H9 (cell line): ENCODE results near the gene SCRG1. TPM values are rescaled to one million over a fixed set of nuclear protein-coding genes. Genes with fewer than 3 reads are reported as not detected.

Source experiments
- DNase-seq: peaks from one replicate; pipeline ENCODE4 v3.0.0-alpha.2; 2017
- H2AFZ ChIP-seq: one replicate; pipeline ENCODE4 v1.6.1; 2013; ENCODE audit warnings: mild to moderate bottlenecking, low read length, control low read depth, moderate library complexity
- H2AK5ac ChIP-seq: 2 replicates; pipeline ENCODE4 v1.6.1; 2013; ENCODE audit warnings: low read length, control low read depth, mixed read lengths; ENCODE audit not compliant: insufficient read length
- H2BK120ac ChIP-seq: one replicate; pipeline ENCODE4 v1.6.1; 2013; ENCODE audit warnings: low read depth, mild to moderate bottlenecking, low read length, control low read depth, inconsistent platforms; ENCODE audit not compliant: poor library complexity, severe bottlenecking
- H2BK12ac ChIP-seq: 2 replicates; pipeline ENCODE4 v1.6.1; 2013; ENCODE audit warnings: low read length, control low read depth, mixed read lengths, low read depth; ENCODE audit not compliant: insufficient read length
- H2BK15ac ChIP-seq: 2 replicates; pipeline ENCODE4 v1.6.1; 2013; ENCODE audit warnings: low read depth, low read length, control low read depth
- H2BK20ac ChIP-seq: one replicate; pipeline ENCODE4 v1.6.1; 2013; ENCODE audit warnings: low read depth, mild to moderate bottlenecking, low read length, control low read depth, inconsistent platforms; ENCODE audit not compliant: poor library complexity, severe bottlenecking
- H2BK5ac ChIP-seq: 2 replicates; pipeline ENCODE4 v1.6.1; 2013; ENCODE audit warnings: low read length, control low read depth, mixed read lengths; ENCODE audit not compliant: insufficient read length
- H3K14ac ChIP-seq: 2 replicates; pipeline ENCODE4 v1.6.1; 2013; ENCODE audit warnings: low read length, control low read depth; ENCODE audit not compliant: insufficient read depth
- H3K18ac ChIP-seq: 2 replicates; pipeline ENCODE4 v1.6.1; 2013; ENCODE audit warnings: low read depth, mild to moderate bottlenecking, mixed read lengths, low read length, control low read depth; ENCODE audit not compliant: insufficient read length
- H3K23ac ChIP-seq: 2 replicates; pipeline ENCODE4 v1.6.1; 2013; ENCODE audit warnings: low read length, control low read depth, mixed read lengths, low read depth; ENCODE audit not compliant: insufficient read length
- H3K23me2 ChIP-seq: 2 replicates; pipeline ENCODE4 v1.6.1; 2013; ENCODE audit warnings: low read depth, mild to moderate bottlenecking, mixed read lengths, low read length, control low read depth; ENCODE audit not compliant: insufficient read length, poor library complexity, severe bottlenecking
- H3K27ac ChIP-seq: 2 replicates; pipeline ENCODE4 v1.5.1; 2013; ENCODE audit warnings: low read length, control low read depth, mixed read lengths, low read depth; ENCODE audit not compliant: insufficient read length
- H3K27me3 ChIP-seq: 2 replicates; pipeline ENCODE4 v1.6.1; 2013; ENCODE audit warnings: low read length, control low read depth, inconsistent platforms; ENCODE audit not compliant: insufficient read depth
- H3K4ac ChIP-seq: 2 replicates; pipeline ENCODE4 v1.6.1; 2013; ENCODE audit warnings: low read depth, mild to moderate bottlenecking, control low read depth, inconsistent platforms, low read length, moderate library complexity
- H3K4me1 ChIP-seq: 2 replicates; pipeline ENCODE4 v1.6.1; 2013; ENCODE audit warnings: low read length, control low read depth, inconsistent platforms; ENCODE audit not compliant: insufficient read depth
- H3K4me2 ChIP-seq: 2 replicates; pipeline ENCODE4 v1.6.1; 2013; ENCODE audit warnings: low read length, control low read depth, mixed read lengths; ENCODE audit not compliant: insufficient read length, insufficient read depth
- H3K56ac ChIP-seq: 2 replicates; pipeline ENCODE4 v1.6.1; 2013; ENCODE audit warnings: low read depth, mild to moderate bottlenecking, mixed read lengths, low read length, control low read depth; ENCODE audit not compliant: insufficient read length
- H3K79me1 ChIP-seq: 2 replicates; pipeline ENCODE4 v1.6.1; 2013; ENCODE audit warnings: low read depth, mild to moderate bottlenecking, moderate library complexity, low read length, control low read depth, inconsistent platforms; ENCODE audit not compliant: insufficient read depth, poor library complexity, severe bottlenecking
- H3K79me2 ChIP-seq: 2 replicates; pipeline ENCODE4 v1.6.1; 2013; ENCODE audit warnings: low read length, control low read depth, inconsistent platforms; ENCODE audit not compliant: insufficient read depth
- H3K9ac ChIP-seq: 2 replicates; pipeline ENCODE4 v1.6.1; 2013; ENCODE audit warnings: low read length, control low read depth, mixed read lengths; ENCODE audit not compliant: insufficient read length; ENCODE audit errors: extremely low read depth
- H3K9me3 ChIP-seq: one replicate; pipeline ENCODE4 v1.6.1; 2013; ENCODE audit warnings: low read depth, low read length, inconsistent platforms; ENCODE audit not compliant: control insufficient read depth
- H3T11ph ChIP-seq: one replicate; pipeline ENCODE4 v1.6.1; 2013; ENCODE audit warnings: mild to moderate bottlenecking, low read length, control low read depth, inconsistent platforms
- H4K20me1 ChIP-seq: one replicate; pipeline ENCODE4 v1.6.1; 2013; ENCODE audit not compliant: control insufficient read depth, insufficient read length, insufficient read depth
- H4K5ac ChIP-seq: 2 replicates; pipeline ENCODE4 v1.6.1; 2013; ENCODE audit warnings: low read depth, mild to moderate bottlenecking, mixed read lengths, low read length, control low read depth; ENCODE audit not compliant: insufficient read length
- H4K8ac ChIP-seq: replicated peaks from 2 replicates; pipeline ENCODE4 v1.6.1; 2013; ENCODE audit warnings: low read length, control low read depth, mixed read lengths, low read depth; ENCODE audit not compliant: insufficient read length
- H4K91ac ChIP-seq: 2 replicates; pipeline ENCODE4 v1.6.1; 2013; ENCODE audit warnings: low read depth, mild to moderate bottlenecking, moderate library complexity, mixed read lengths, low read length, control low read depth; ENCODE audit not compliant: insufficient read length
- H3K27ac Mint-ChIP-seq, 3 experiments: 2 replicates in 2 of 3; 3 replicates in 1 of 3; pipeline ENCODE4 v1.8.0; 2020 to 2021; ENCODE audit warnings: mixed read lengths in 3 of 3, mild to moderate bottlenecking in 1 of 3, moderate library complexity in 1 of 3
- H3K27me3 Mint-ChIP-seq: 2 replicates; pipeline ENCODE4 v1.8.0; 2021; ENCODE audit warnings: low read depth, mild to moderate bottlenecking, moderate library complexity, mixed read lengths
- H3K36me3 Mint-ChIP-seq, 3 experiments: 2 replicates in 2 of 3; 3 replicates in 1 of 3; pipeline ENCODE4 v1.8.0; 2020 to 2021; ENCODE audit warnings: low read depth in 3 of 3, mixed read lengths in 3 of 3; ENCODE audit not compliant: insufficient read depth in 1 of 3
- H3K4me1 Mint-ChIP-seq, 2 experiments: 2 replicates each; pipeline ENCODE4 v1.8.0; 2020; ENCODE audit warnings: mixed read lengths in 2 of 2
- H3K4me3 Mint-ChIP-seq, 2 experiments: 2 replicates in 1 of 2; 3 replicates in 1 of 2; pipeline ENCODE4 v1.8.0; 2020 to 2021; ENCODE audit warnings: mild to moderate bottlenecking in 2 of 2, mixed read lengths in 2 of 2, moderate library complexity in 1 of 2
- H3K9me3 Mint-ChIP-seq, 2 experiments: 2 replicates in 1 of 2; 3 replicates in 1 of 2; pipeline ENCODE4 v1.8.0; 2020; ENCODE audit warnings: mild to moderate bottlenecking in 2 of 2, mixed read lengths in 2 of 2, moderate library complexity in 1 of 2
- CTCF ChIP-seq: fragments of 200-600 bp; sonication (generic); conservative IDR thresholded peaks from 3 replicates; pipeline ENCODE4 v1.8.0; 2021; ENCODE audit warnings: antibody characterized with exemption, mild to moderate bottlenecking
- WGBS: extraction: QIAGEN DNeasy Blood & Tissue Kit; methylation state at CpG from one replicate; pipeline ENCODE4 v1.1.7; 2013; ENCODE audit warnings: missing lambda C conversion rate, low lambda C conversion rate, mixed read lengths; ENCODE audit not compliant: insufficient read length; ENCODE audit errors: extremely low coverage; 5-methylcytosine and 5-hydroxymethylcytosine counted together
- total RNA-seq: library from RNA; stranded (reverse); gene quantifications from 2 replicates; pipeline ENCODE4 v1.2.1, GENCODE V29; 2021

SCRG1 gene
- total RNA-seq, 1 experiment from 2014 or later, result not detected

- no peak overlapping the region for H3K27ac ChIP-seq
- no peak overlapping the region for H3K18ac ChIP-seq
- H2AFZ ChIP-seq, result no peak overlapping the region
- Mint-ChIP-seq H3K4me1 (peaks cover 13 to 16% of the 10 kb centered on the region in 2 experiments; a peak in 3 of 4 replicates), H3K4me3 (0 out of 5 replicates have a peak overlapping the region, but pooled peaks of 1 of the 2 experiments have one; percentile 36), H3K27me3 (no peaks in the 10 kb centered on the region), H3K27ac (peak overlapping the region in 1 of 3 experiments; percentile 28; a peak in 1 of 7 replicates), H3K9me3 (no peaks in the 10 kb centered on the region), H3K36me3 (peaks cover 0 to 2% (median under 1%) of the 10 kb centered on the region in 3 experiments; a peak in 1 of 7 replicates)
- H2BK20ac ChIP-seq, result no peak overlapping the region
- H3T11ph ChIP-seq, result no peak overlapping the region
- 100% methylated on average over 1 of the region's 4 CpGs for WGBS
- peaks cover 5% of the 10 kb centered on the region for H3K23me2 ChIP-seq
- no peak overlapping the region for H3K56ac ChIP-seq
- no peak overlapping the region for H3K4ac ChIP-seq
- H4K8ac ChIP-seq, result no peak overlapping the region
- no peaks in the 10 kb centered on the region for H3K4me1 ChIP-seq
- H2BK120ac ChIP-seq, result no peak overlapping the region
- no peak overlapping the region for H2BK5ac ChIP-seq
- no peak overlapping the region for H3K4me2 ChIP-seq
- no peak overlapping the region for H4K91ac ChIP-seq
- H3K27me3 ChIP-seq, result no peaks in the 10 kb centered on the region
- H2BK12ac ChIP-seq, result no peak overlapping the region
- DNase-seq, result no peak
- no peak overlapping the region for H2AK5ac ChIP-seq
- TF ChIP-seq CTCF, result no peak
- H3K9ac ChIP-seq, result no peak overlapping the region
- H2BK15ac ChIP-seq, result no peak overlapping the region
- H4K20me1 ChIP-seq, result no peaks in the 10 kb centered on the region
- no peak overlapping the region for H4K5ac ChIP-seq
- H3K9me3 ChIP-seq, result no peaks in the 10 kb centered on the region
- H3K79me2 ChIP-seq, result no peaks in the 10 kb centered on the region
- H3K79me1 ChIP-seq, result no peaks in the 10 kb centered on the region
- no peak overlapping the region for H3K23ac ChIP-seq
- no peak overlapping the region for H3K14ac ChIP-seq
Observed at GRCh38 chr4:173367946-173368345, 31.0 kb downstream of the SCRG1 start.
